GM18498 (cell line): ENCODE data around the gene CBY2.
"Not testable (repeated sequence)": the region's sequence is repeated elsewhere in the genome, so short reads cannot be mapped to it uniquely, and the experiment has no call there.

ENCODE experiments used
- ATAC-seq: cut with Tn5 transposase; IDR thresholded peaks from one replicate; pipeline ENCODE4 v1.9.1; 2021; ENCODE audit warnings: mild to moderate bottlenecking, moderate library complexity; ENCODE audit not compliant: unreplicated experiment

The CBY2 gene

GRCh38 chr13:45737571-45738017 is 35.5 kb downstream of the CBY2 start:
- no peak for ATAC-seq

- ATAC-seq, result no peak
Measured at GRCh38 chr13:45742985-45743384, 40.9 kb downstream of the CBY2 start.

DNA sequence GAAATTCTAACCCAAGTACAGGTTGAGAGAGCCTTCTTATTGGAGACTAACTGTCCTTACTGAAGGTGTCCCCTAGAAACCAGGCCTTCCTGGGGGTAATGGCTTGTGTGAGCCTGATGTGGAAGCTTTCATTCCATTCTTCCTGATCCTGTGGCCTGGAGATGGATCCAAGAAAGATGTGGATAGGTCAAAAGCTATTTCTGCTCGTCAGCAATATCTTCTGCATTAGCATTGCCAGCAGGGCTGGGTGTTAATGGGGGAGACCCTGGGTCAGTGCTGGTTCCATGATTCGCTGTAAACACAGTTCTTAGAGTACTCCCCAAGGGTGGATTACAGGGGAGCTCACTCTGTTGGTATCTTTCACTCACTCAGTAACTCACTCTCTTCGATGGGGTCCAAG is 42.9 kb downstream of the CBY2 start:
- ATAC-seq, result no peak

- ATAC-seq, result no peak
Measured at GRCh38 chr13:45747071-45747470, 45.0 kb downstream of the CBY2 start.

DNA sequence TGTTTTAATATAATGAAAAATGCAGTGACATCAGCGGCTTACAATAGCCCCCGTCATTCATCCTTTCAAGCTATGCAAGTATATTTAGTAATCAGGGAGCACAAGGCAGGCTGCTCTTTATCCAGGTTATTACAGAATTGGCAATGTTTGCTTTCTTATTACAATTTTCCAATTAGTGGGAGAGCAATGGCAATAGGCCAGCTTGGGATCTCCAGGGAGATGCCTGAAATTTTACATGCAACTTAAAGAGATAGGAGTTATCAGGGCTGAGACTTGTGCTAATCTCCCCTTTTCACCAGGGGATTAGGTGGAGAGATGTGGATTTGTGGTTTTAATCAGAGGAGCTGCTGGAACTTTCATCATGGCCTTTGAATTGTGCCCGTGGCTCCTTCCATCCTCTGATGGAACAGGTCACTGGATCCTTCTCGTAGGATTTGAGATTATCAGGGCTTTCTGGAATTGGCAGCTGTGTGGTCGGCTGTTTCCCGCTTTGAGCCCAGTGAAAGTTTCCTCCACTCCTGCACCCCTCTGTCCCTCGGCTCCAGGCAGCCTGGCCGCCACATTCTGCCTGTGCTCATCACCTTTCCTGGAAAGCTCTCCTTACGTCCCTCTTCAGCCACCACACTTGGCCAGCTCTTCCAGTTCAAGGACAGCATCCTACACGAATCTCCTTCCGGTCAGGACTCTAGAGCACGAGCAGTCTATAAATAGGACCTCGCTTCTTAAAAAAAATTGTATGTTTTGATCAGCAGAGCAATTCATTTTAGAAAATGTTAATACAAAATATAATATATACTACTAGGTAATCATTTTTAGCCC is 47.0 kb downstream of the CBY2 start:
- no peak for ATAC-seq

GRCh38 chr13:45750566-45750965 is 48.4 kb downstream of the CBY2 start:
- ATAC-seq, result no peak

- no peak for ATAC-seq
Measured at GRCh38 chr13:45751885-45752284, 49.8 kb downstream of the CBY2 start.

- no peak for ATAC-seq
Measured at GRCh38 chr13:45752510-45752909, 50.4 kb downstream of the CBY2 start.

GRCh38 chr13:45756498-45756897 is 54.4 kb downstream of the CBY2 start:
- ATAC-seq, result not testable (repeated sequence)

- not testable (repeated sequence) for ATAC-seq
Measured at GRCh38 chr13:45757589-45757988, 55.5 kb downstream of the CBY2 start.

- ATAC-seq, result no peak
Measured at GRCh38 chr13:45763419-45763818, 61.3 kb downstream of the CBY2 start.
